Immature natural killer cell (primary cell): ENCODE results near the gene HAGHL. TPM values are rescaled to one million over a fixed set of nuclear protein-coding genes. Genes with fewer than 3 reads are reported as not detected.

Experiments used
- DNase-seq, 3 donors: peaks; one replicate each; pipeline ENCODE4 v3.0.0; 2022; ENCODE audit warnings: mixed read lengths in 1 of 3
- H3K27ac Mint-ChIP-seq, 6 donors: one replicate each; pipeline ENCODE4 v1.8.0; 2020; ENCODE audit warnings: mixed read lengths in 6 of 6, mild to moderate bottlenecking in 5 of 6, inconsistent platforms in 4 of 6, moderate library complexity in 3 of 6
- H3K27me3 Mint-ChIP-seq, 3 donors: one replicate each; pipeline ENCODE4 v1.8.0; 2020 to 2021; ENCODE audit warnings: low read depth in 3 of 3, mild to moderate bottlenecking in 3 of 3, mixed read lengths in 3 of 3, moderate library complexity in 3 of 3, inconsistent platforms in 1 of 3
- H3K36me3 Mint-ChIP-seq, 3 donors: one replicate each; pipeline ENCODE4 v1.8.0; 2020; ENCODE audit warnings: mixed read lengths in 3 of 3, inconsistent platforms in 2 of 3, mild to moderate bottlenecking in 2 of 3
- H3K4me1 Mint-ChIP-seq, 2 donors: one replicate each; pipeline ENCODE4 v1.8.0; 2020; ENCODE audit warnings: inconsistent platforms in 2 of 2, mild to moderate bottlenecking in 2 of 2, mixed read lengths in 2 of 2, moderate library complexity in 1 of 2
- H3K4me3 Mint-ChIP-seq, 5 donors: one replicate each; pipeline ENCODE4 v1.8.0; 2020; ENCODE audit warnings: mild to moderate bottlenecking in 5 of 5, mixed read lengths in 5 of 5, inconsistent platforms in 3 of 5, moderate library complexity in 3 of 5
- H3K9me3 Mint-ChIP-seq, 6 donors: one replicate each; pipeline ENCODE4 v1.8.0; 2020; ENCODE audit warnings: mild to moderate bottlenecking in 6 of 6, mixed read lengths in 6 of 6, inconsistent platforms in 4 of 6, moderate library complexity in 3 of 6
- polyA plus RNA-seq, 3 donors: library from polyadenylated mRNA; unstranded; fragments of 300-500 nt; fragmentation: Illumina TruSeq; gene quantifications; one replicate each; pipeline ENCODE4 v1.2.3, GENCODE V29; 2021

Gene HAGHL
- polyA plus RNA-seq: 10 to 100 TPM in 1 of 3 donors, 1 to 10 TPM in 2; 6.4 to 12.0 (median 9.1) TPM

GRCh38 chr16:726438-727290 is at the start of gene HAGHL, which contains the start of gene CCDC78:
Gene HAGHL (plus strand): TSS chr16:727106. CDS start chr16:727510, 404 bp downstream.
Gene CCDC78 (minus strand): TSS chr16:726443. CDS start chr16:726367, 76 bp downstream.
- H3K9me3 Mint-ChIP-seq: no peaks in the 10 kb centered on the region
- peak within 1 kb of the TSS; percentile 12 to 51 (median 32) for H3K27ac Mint-ChIP-seq
- DNase-seq: peak; percentile 68 to 74 (median 73)
- peaks cover 0 to 1% of the 10 kb centered on the region in 2 donors for H3K4me1 Mint-ChIP-seq
- H3K4me3 Mint-ChIP-seq: peak within 1 kb of the TSS; percentile 69 to 79 (median 76)
- H3K36me3 Mint-ChIP-seq: no peaks in the 10 kb centered on the region
- peaks cover 2 to 10% (median 3%) of the 10 kb centered on the region in 3 donors for H3K27me3 Mint-ChIP-seq

GRCh38 chr16:677316-678190 is 49.4 kb upstream of the HAGHL start:
- H3K9me3 Mint-ChIP-seq: no peaks in the 10 kb centered on the region
- peaks cover 0 to 2% (median 0%) of the 10 kb centered on the region in 3 donors for H3K36me3 Mint-ChIP-seq
- DNase-seq: no peak
- H3K4me3 Mint-ChIP-seq: no peak overlapping the region
- H3K27me3 Mint-ChIP-seq: peaks cover 6 to 8% (median 7%) of the 10 kb centered on the region in 3 donors
- no peak overlapping the region for H3K27ac Mint-ChIP-seq
- peaks cover 11 to 22% of the 10 kb centered on the region in 2 donors for H3K4me1 Mint-ChIP-seq

- Mint-ChIP-seq H3K36me3 (peaks cover 0 to 2% (median 0%) of the 10 kb centered on the region in 3 donors), H3K27me3 (peaks cover 7 to 8% (median 7%) of the 10 kb centered on the region in 3 donors), H3K27ac (no peak overlapping the region), H3K9me3 (no peaks in the 10 kb centered on the region), H3K4me3 (no peak overlapping the region), H3K4me1 (peaks cover 11 to 23% of the 10 kb centered on the region in 2 donors)
- no peak for DNase-seq
These were observed 48.6 kb upstream of the HAGHL start for GRCh38 chr16:678209-678857.

- Mint-ChIP-seq H3K36me3 (peaks cover 0 to 2% (median 0%) of the 10 kb centered on the region in 3 donors), H3K4me1 (peaks cover 11 to 23% of the 10 kb centered on the region in 2 donors), H3K4me3 (peak overlapping the region; percentile 77 to 86 (median 84)), H3K27me3 (peaks cover 7 to 8% (median 7%) of the 10 kb centered on the region in 3 donors), H3K27ac (peak overlapping the region in 5 of 6 donors; percentile 60 to 82 (median 78)), H3K9me3 (no peaks in the 10 kb centered on the region)
- DNase-seq: peak; percentile 53 to 65 (median 57)
These were observed 47.8 kb upstream of the HAGHL start for GRCh38 chr16:678858-679813.

GRCh38 chr16:679814-680624 is 46.9 kb upstream of the HAGHL start, which contains the start of gene STUB1:
Gene STUB1 (plus strand): TSS chr16:680410. CDS start chr16:680526, 116 bp downstream.
- peak within 1 kb of the TSS in 4 of 6 donors; percentile 60 to 82 (median 76) for H3K27ac Mint-ChIP-seq
- H3K27me3 Mint-ChIP-seq: peaks cover 7 to 11% (median 7%) of the 10 kb centered on the region in 3 donors
- peaks cover 0 to 2% (median 0%) of the 10 kb centered on the region in 3 donors for H3K36me3 Mint-ChIP-seq
- DNase-seq: peak; percentile 85 to 88 (median 87)
- H3K4me1 Mint-ChIP-seq: peaks cover 11 to 24% of the 10 kb centered on the region in 2 donors
- peak within 1 kb of the TSS; percentile 69 to 86 (median 81) for H3K4me3 Mint-ChIP-seq
- no peaks in the 10 kb centered on the region for H3K9me3 Mint-ChIP-seq

GRCh38 chr16:680625-680945 is 46.3 kb upstream of the HAGHL start:
- peaks cover 4 to 7% (median 7%) of the 10 kb centered on the region in 3 donors for H3K27me3 Mint-ChIP-seq
- no peaks in the 10 kb centered on the region for H3K9me3 Mint-ChIP-seq
- peak overlapping the region; percentile 59 to 81 (median 65) for H3K4me3 Mint-ChIP-seq
- H3K36me3 Mint-ChIP-seq: peaks cover 0 to 2% (median 0%) of the 10 kb centered on the region in 3 donors
- H3K4me1 Mint-ChIP-seq: peaks cover 11 to 21% of the 10 kb centered on the region in 2 donors
- peak overlapping the region in 1 of 6 donors; percentile 72 for H3K27ac Mint-ChIP-seq
- DNase-seq: no peak

GRCh38 chr16:680967-681745 is 45.8 kb upstream of the HAGHL start:
- Mint-ChIP-seq H3K27me3 (peaks cover 4 to 8% (median 7%) of the 10 kb centered on the region in 3 donors), H3K4me3 (peak overlapping the region; percentile 59 to 73 (median 69)), H3K27ac (peak overlapping the region in 4 of 6 donors; percentile 28 to 72 (median 46)), H3K9me3 (no peaks in the 10 kb centered on the region), H3K36me3 (peaks cover 0 to 2% (median 0%) of the 10 kb centered on the region in 3 donors), H3K4me1 (peaks cover 11 to 26% of the 10 kb centered on the region in 2 donors)
- DNase-seq: no peak

- Mint-ChIP-seq H3K4me3 (peak overlapping the region; percentile 56 to 73 (median 69)), H3K4me1 (peaks cover 11 to 26% of the 10 kb centered on the region in 2 donors), H3K27ac (peak overlapping the region in 3 of 6 donors; percentile 36 to 64 (median 57)), H3K36me3 (peaks cover 0 to 2% (median 0%) of the 10 kb centered on the region in 3 donors), H3K9me3 (no peaks in the 10 kb centered on the region), H3K27me3 (peaks cover 4 to 10% (median 6%) of the 10 kb centered on the region in 3 donors)
- no peak for DNase-seq
These were observed 45.0 kb upstream of the HAGHL start for GRCh38 chr16:681746-682427.

GRCh38 chr16:682493-683395 is 44.2 kb upstream of the HAGHL start:
- H3K9me3 Mint-ChIP-seq: no peaks in the 10 kb centered on the region
- H3K27me3 Mint-ChIP-seq: peaks cover 4 to 10% (median 5%) of the 10 kb centered on the region in 3 donors
- H3K36me3 Mint-ChIP-seq: peaks cover 0 to 2% (median 0%) of the 10 kb centered on the region in 3 donors
- H3K4me1 Mint-ChIP-seq: peaks cover 11 to 29% of the 10 kb centered on the region in 2 donors
- peak overlapping the region; percentile 56 to 73 (median 65) for H3K4me3 Mint-ChIP-seq
- H3K27ac Mint-ChIP-seq: peak overlapping the region in 5 of 6 donors; percentile 22 to 75 (median 64)
- DNase-seq: no peak
